Measurements from ENCODE around the gene C9orf50.
A peak's percentile ranks its signal among the peaks of the same experiment; 100 is the strongest.

The C9orf50 gene

GRCh38 chr9:129669141-129669718, 48.3 kb upstream of the C9orf50 start:
- H3K36me3 ChIP-seq (ENCODE audit: control insufficient read depth in 2 of 2, insufficient read depth in 1 of 2, low read length in 2 of 2) = no peaks in the 10 kb centered on the region
- TF ChIP-seq ZNF621 (tag by site-specific recombination; IDR thresholded peaks at IDR 0.05) (no peak), ZNF596 (tag by site-specific recombination; IDR thresholded peaks at IDR 0.05) (no peak), IKZF3 (tag by site-specific recombination; IDR thresholded peaks at IDR 0.05) (peak; percentile 62), ZIC2 (tag by site-specific recombination; IDR thresholded peaks at IDR 0.05) (peak; percentile 72)
- no peaks in the 10 kb centered on the region for H3K4me1 ChIP-seq (ENCODE audit: control insufficient read depth, insufficient read depth, low read length)
- H3K9me3 ChIP-seq (ENCODE audit: control insufficient read depth, insufficient read depth, low read depth, low read length) = no peaks in the 10 kb centered on the region
- POLR2A ChIA-PET = no interaction called here
- no peak overlapping the region for H3K4me3 ChIP-seq (ENCODE audit: low read depth, low read length)
- CTCF ChIA-PET = no interaction called here
- H3K27ac ChIP-seq (ENCODE audit: extremely low read depth, low read depth, low read length) = no peak overlapping the region

- H3K4me3 ChIP-seq (ENCODE audit: low read depth, low read length) = no peak overlapping the region
- ChIA-PET POLR2A (no interaction called here), CTCF (interaction anchor here (0.9 kb wide), 1 partner anchor 58 kb away, joined by 5 read pairs; no protein-coding TSS in a partner anchor)
- no peaks in the 10 kb centered on the region for H3K9me3 ChIP-seq (ENCODE audit: control insufficient read depth, insufficient read depth, low read depth, low read length)
- peak; percentile 66 for TF ChIP-seq GLIS1 (tag by site-specific recombination; IDR thresholded peaks at IDR 0.05)
- TF ChIP-seq OVOL3 (tag by site-specific recombination; IDR thresholded peaks at IDR 0.05) = no peak
- no peak for TF ChIP-seq ZBTB17 (tag by site-specific recombination; IDR thresholded peaks at IDR 0.05)
- TF ChIP-seq PRDM10 (tag by site-specific recombination; IDR thresholded peaks at IDR 0.05) = no peak
- peak; percentile 23; the same call in 1 of the 2 replicates for TF ChIP-seq ZBTB6 (tag by site-specific recombination; IDR thresholded peaks at IDR 0.05)
- TF ChIP-seq GLIS2 (tag by site-specific recombination; IDR thresholded peaks at IDR 0.05) = 0 out of 2 replicates have a peak, but pooled peaks have one; percentile 21
- TF ChIP-seq KLF1 (tag by site-specific recombination; IDR thresholded peaks at IDR 0.05) = peak; percentile 99
- no peak for TF ChIP-seq ZNF354C (tag by site-specific recombination; IDR thresholded peaks at IDR 0.05; ENCODE audit: borderline replicate concordance, low read depth)
- no peak for TF ChIP-seq ZNF302 (tag by site-specific recombination; IDR thresholded peaks at IDR 0.05; ENCODE audit: low read depth)
- TF ChIP-seq ZNF366 (tag by site-specific recombination; conservative IDR thresholded peaks at IDR 0.05) = no peak
- no peak for TF ChIP-seq ZNF350 (tag by site-specific recombination; IDR thresholded peaks at IDR 0.05)
- no peak for TF ChIP-seq ZXDB (tag by site-specific recombination; IDR thresholded peaks at IDR 0.05)
- no peak for TF ChIP-seq SETDB1 (IDR thresholded peaks at IDR 0.05; ENCODE audit: insufficient read length, low read length)
- TF ChIP-seq ZNF701 (tag by site-specific recombination; IDR thresholded peaks at IDR 0.05) = no peak
- peak; percentile 21; the same call in 1 of the 2 replicates for TF ChIP-seq KLF17 (tag by site-specific recombination; IDR thresholded peaks at IDR 0.05)
- no peak overlapping the region for H3K27ac ChIP-seq (ENCODE audit: extremely low read depth, low read depth, low read length)
- H3K4me1 ChIP-seq (ENCODE audit: control insufficient read depth, insufficient read depth, low read length) = no peaks in the 10 kb centered on the region
- no peaks in the 10 kb centered on the region for H3K36me3 ChIP-seq (ENCODE audit: control insufficient read depth in 2 of 2, insufficient read depth in 1 of 2, low read length in 2 of 2)
These were observed 46.9 kb upstream of the C9orf50 start for GRCh38 chr9:129667850-129668249.
